H1 (cell line): ENCODE data around the gene PTGER3.

Source experiments
- CTCF ChIP-seq, 3 experiments: IDR thresholded peaks; 1 replicate in 2 of 3; 2 replicates in 1 of 3; pipeline versions ENCODE4 v1.5.1 to v1.6.1; 2011; ENCODE audit warnings: low read length in 3 of 3, mild to moderate bottlenecking in 3 of 3, inconsistent platforms in 2 of 3, low read depth in 1 of 3, moderate library complexity in 1 of 3; ENCODE audit not compliant: insufficient read depth in 1 of 3; ENCODE audit errors: control extremely low read depth in 1 of 3
- HDAC2 ChIP-seq, 2 experiments: fragments of 300-600 bp in 1 of 2; sonication (generic) in 1 of 2; IDR thresholded peaks; 2 replicates each; pipeline ENCODE4 v1.6.1; 2011 to 2012; ENCODE audit warnings: low read depth in 2 of 2, low read length in 2 of 2, mild to moderate bottlenecking in 2 of 2, moderate library complexity in 2 of 2, borderline replicate concordance in 1 of 2, inconsistent platforms in 1 of 2
- NANOG ChIP-seq: IDR thresholded peaks from 2 replicates; pipeline ENCODE4 v1.6.1; 2011; ENCODE audit warnings: low read length, low read depth, mild to moderate bottlenecking, inconsistent platforms; ENCODE audit not compliant: insufficient read depth, poor library complexity, severe bottlenecking
- POLR2A ChIP-seq, 2 experiments: IDR thresholded peaks; 1 replicate in 1 of 2; 2 replicates in 1 of 2; pipeline ENCODE4 v1.6.1; 2011; ENCODE audit warnings: low read depth in 2 of 2, low read length in 2 of 2, mild to moderate bottlenecking in 2 of 2; ENCODE audit errors: control extremely low read depth in 1 of 2
- RAD21 ChIP-seq, 2 experiments: IDR thresholded peaks in 1 of 2; conservative IDR thresholded peaks in 1 of 2; 2 replicates each; pipeline ENCODE4 v1.6.1; 2011; ENCODE audit warnings: low read depth in 2 of 2, low read length in 2 of 2, improper control_type of control experiment in 1 of 2, inconsistent platforms in 1 of 2, mild to moderate bottlenecking in 1 of 2, moderate library complexity in 1 of 2
- RFX5 ChIP-seq: IDR thresholded peaks from 2 replicates; pipeline ENCODE4 v1.6.1; 2011; ENCODE audit warnings: low read depth, low read length, improper control_type of control experiment, borderline replicate concordance
- SRF ChIP-seq: IDR thresholded peaks from 2 replicates; pipeline ENCODE4 v1.6.1; 2011; ENCODE audit warnings: mild to moderate bottlenecking, low read depth, low read length, moderate library complexity
- SUZ12 ChIP-seq: fragments of 200-600 bp; sonication (generic); IDR thresholded peaks from 2 replicates; pipeline ENCODE4 v1.6.1; 2012; ENCODE audit warnings: mild to moderate bottlenecking, inconsistent platforms, low read length, moderate library complexity, mixed read lengths
- TCF12 ChIP-seq: IDR thresholded peaks from 2 replicates; pipeline ENCODE4 v1.6.1; 2011; ENCODE audit warnings: low read depth, mild to moderate bottlenecking, low read length
- YY1 ChIP-seq: IDR thresholded peaks from 2 replicates; pipeline ENCODE4 v1.6.1; 2011; ENCODE audit warnings: low read depth, mild to moderate bottlenecking, low read length

GRCh38 chr1:70945251-70945650, 102.4 kb downstream of the PTGER3 start:
- no peak for TF ChIP-seq RFX5
- no peak for TF ChIP-seq NANOG
- no peak for TF ChIP-seq CTCF (IDR thresholded peaks at IDR 0.05; ENCODE audit: control extremely low read depth in 1 of 3, insufficient read depth in 1 of 3, low read depth in 1 of 3, low read length in 3 of 3)
- no peak for TF ChIP-seq HDAC2 (IDR thresholded peaks at IDR 0.05; ENCODE audit: borderline replicate concordance in 1 of 2, low read depth in 2 of 2, low read length in 2 of 2)
- no peak for TF ChIP-seq SRF
- no peak for TF ChIP-seq SUZ12
- no peak for TF ChIP-seq POLR2A (IDR thresholded peaks at IDR 0.05; ENCODE audit: control extremely low read depth in 1 of 2, low read depth in 2 of 2, low read length in 2 of 2)
- no peak for TF ChIP-seq YY1
- TF ChIP-seq TCF12, result no peak
- no peak for TF ChIP-seq RAD21 (IDR thresholded peaks at IDR 0.05 in 1 of 2, conservative IDR thresholded peaks at IDR 0.05 in 1 of 2; ENCODE audit: low read depth in 2 of 2, low read length in 2 of 2)
